ENCODE measurements around the gene PLD3. TPM values are rescaled to one million over a fixed set of nuclear protein-coding genes. Genes with fewer than 3 reads are reported as not detected.

PLD3 gene
- polyA plus RNA-seq, 3 donors from 2014 or later, result 60.8 to 94.9 (median 63.7) TPM

DNA sequence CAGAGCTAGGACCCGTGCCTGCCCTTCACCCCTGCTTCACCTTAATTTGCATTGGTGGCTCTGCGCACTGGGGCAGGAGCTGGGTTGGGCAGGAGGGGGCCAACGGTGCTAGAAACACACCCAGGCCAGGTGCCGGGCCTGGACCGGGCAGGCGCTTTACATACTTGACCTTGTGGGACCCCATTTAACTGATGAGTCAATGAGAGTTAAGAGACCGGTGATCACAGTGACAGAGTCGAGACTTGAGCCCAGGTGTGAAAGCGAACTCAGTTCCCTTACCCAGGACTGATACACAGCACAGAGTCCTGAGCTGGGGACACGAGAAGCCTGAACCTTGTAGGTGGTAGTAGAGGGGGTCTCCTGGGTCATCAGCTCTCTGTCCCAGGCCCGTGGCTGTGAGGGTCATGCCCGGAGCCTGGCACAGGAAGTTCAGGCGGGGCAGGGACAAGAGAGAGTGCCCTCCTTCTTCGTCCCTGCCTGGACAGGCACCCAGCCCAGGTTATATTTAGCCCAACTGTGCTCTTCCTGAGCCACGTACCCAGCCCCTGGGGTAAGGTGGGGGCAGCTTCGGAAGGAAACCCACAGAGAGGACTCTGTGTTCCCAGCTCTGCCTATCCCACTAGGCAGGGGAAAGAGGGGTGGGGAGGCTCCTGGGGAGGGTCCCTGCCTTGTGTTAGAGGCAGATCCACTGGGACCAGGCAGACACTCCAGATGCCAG is 62.8 kb downstream of the PLD3 start:
- H3K4me3 Mint-ChIP-seq, result peak overlapping the region in 2 of 5 donors; percentile 77 to 90
- peak overlapping the region in 3 of 6 donors; percentile 64 to 89 (median 85) for H3K27ac Mint-ChIP-seq
- peaks cover 30 to 46% of the 10 kb centered on the region in 2 donors for H3K4me1 Mint-ChIP-seq

DNA sequence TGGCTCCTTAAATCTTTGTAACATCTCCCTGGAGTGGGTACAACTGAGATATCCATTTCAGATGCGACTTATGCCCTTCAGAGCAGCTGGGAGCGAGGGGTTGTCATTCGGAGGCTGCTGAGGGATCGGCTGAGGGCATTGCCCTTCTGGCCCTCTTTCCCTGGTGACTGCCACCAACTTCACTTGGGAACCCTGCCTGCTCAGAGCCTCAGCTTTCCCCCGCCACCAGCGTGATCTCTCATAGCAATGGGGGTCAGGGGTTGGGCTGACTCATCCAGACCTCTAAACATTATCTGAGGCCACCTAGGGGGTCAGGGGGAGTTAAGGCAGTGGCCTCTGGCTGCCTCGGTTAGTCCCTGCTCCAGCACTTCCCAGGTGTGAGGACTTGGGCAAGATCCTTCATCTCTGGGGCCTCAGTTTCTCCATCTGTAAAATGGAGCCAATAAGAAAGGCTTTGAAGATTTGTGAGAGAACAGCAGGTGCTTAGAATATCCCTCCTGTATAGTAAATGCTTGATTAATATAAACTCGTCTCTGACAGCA is 63.5 kb downstream of the PLD3 start:
- Mint-ChIP-seq H3K4me3 (peak overlapping the region in 2 of 5 donors; percentile 51 to 90), H3K36me3 (no peaks in the 10 kb centered on the region), H3K27ac (peak overlapping the region in 2 of 6 donors; percentile 72 to 85), H3K9me3 (no peaks in the 10 kb centered on the region), H3K27me3 (ENCODE audit: low read depth in 3 of 3) (peaks cover 0 to 4% (median 2%) of the 10 kb centered on the region in 3 donors), H3K4me1 (peaks cover 34 to 50% of the 10 kb centered on the region in 2 donors)
- DNase-seq, result no peak

More for the DNA sequence above, 62.8 kb downstream of the PLD3 start:
- DNase-seq, result no peak
- no peaks in the 10 kb centered on the region for H3K36me3 Mint-ChIP-seq
- peaks cover 0 to 3% (median 2%) of the 10 kb centered on the region in 3 donors for H3K27me3 Mint-ChIP-seq (ENCODE audit: low read depth in 3 of 3)
- H3K9me3 Mint-ChIP-seq, result no peaks in the 10 kb centered on the region

DNA sequence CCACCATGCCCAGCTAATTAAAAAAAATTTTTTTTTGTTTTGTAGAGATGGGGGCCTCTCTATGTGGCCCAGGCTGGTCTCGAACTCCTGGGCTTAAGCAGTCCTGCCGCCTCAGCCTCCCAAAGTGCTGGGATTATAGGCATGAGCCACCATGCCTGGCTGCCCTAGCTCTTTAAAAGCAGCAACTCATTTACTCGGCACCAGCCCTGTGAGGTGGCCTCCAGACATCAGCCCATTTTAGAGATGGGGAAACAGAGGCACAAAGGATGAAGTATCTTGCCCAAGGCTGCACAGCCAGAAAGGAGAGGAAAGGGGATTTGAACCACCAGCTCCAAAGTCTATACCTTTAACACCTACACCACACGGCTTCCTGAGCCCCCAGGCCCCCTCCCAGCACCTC is 64.4 kb downstream of the PLD3 start:
- Mint-ChIP-seq H3K27me3 (ENCODE audit: low read depth in 3 of 3) (peaks cover 0 to 6% (median 2%) of the 10 kb centered on the region in 3 donors), H3K4me1 (peaks cover 38 to 53% of the 10 kb centered on the region in 2 donors), H3K4me3 (peak overlapping the region in 3 of 5 donors; percentile 14 to 90 (median 87)), H3K36me3 (no peaks in the 10 kb centered on the region), H3K9me3 (no peaks in the 10 kb centered on the region), H3K27ac (peak overlapping the region in 2 of 6 donors; percentile 84 to 94)
- no peak for DNase-seq

DNA sequence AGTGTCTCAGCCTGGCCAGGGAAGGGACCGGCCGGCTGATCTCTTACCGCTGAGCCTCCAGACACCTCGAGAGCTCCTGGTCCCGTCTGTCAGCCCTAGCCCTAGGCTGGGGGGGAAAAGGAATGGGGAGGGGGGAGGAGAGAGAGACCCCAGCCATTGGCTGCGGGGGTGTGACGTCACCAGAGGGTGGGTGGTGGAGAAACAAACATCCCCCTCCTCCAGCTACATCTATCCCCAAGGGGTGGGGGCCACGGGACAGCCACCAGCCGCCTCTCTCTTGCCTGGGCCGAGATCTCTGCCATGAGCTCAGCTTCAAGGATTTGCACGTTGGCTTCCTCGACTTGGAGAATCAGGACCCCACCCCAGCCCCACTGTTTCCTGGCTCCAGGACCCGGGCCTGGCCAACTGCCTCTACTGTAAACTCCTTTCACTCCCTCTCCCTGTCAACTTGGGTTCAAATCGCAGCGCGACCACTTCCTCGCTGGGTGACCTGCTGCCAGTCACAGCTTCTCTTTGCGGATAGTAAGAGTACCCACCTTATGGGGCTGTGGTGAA is 64.9 kb downstream of the PLD3 start, which contains the start of gene PRX:
Gene PRX (minus strand): TSS at position 88 of the 555 bp plus-strand sequence. CDS start 5,446 bp downstream, outside the sequence.
- H3K4me3 Mint-ChIP-seq, result peak within 1 kb of the TSS; percentile 27 to 90 (median 82)
- peaks cover 41 to 53% of the 10 kb centered on the region in 2 donors for H3K4me1 Mint-ChIP-seq
- peaks cover 2 to 6% (median 2%) of the 10 kb centered on the region in 3 donors for H3K27me3 Mint-ChIP-seq (ENCODE audit: low read depth in 3 of 3)
- peak in 2 of 3 donors; percentile 30 to 43 for DNase-seq
- peak within 1 kb of the TSS; percentile 53 to 94 (median 82) for H3K27ac Mint-ChIP-seq
- H3K9me3 Mint-ChIP-seq, result no peaks in the 10 kb centered on the region
- no peaks in the 10 kb centered on the region for H3K36me3 Mint-ChIP-seq

DNA sequence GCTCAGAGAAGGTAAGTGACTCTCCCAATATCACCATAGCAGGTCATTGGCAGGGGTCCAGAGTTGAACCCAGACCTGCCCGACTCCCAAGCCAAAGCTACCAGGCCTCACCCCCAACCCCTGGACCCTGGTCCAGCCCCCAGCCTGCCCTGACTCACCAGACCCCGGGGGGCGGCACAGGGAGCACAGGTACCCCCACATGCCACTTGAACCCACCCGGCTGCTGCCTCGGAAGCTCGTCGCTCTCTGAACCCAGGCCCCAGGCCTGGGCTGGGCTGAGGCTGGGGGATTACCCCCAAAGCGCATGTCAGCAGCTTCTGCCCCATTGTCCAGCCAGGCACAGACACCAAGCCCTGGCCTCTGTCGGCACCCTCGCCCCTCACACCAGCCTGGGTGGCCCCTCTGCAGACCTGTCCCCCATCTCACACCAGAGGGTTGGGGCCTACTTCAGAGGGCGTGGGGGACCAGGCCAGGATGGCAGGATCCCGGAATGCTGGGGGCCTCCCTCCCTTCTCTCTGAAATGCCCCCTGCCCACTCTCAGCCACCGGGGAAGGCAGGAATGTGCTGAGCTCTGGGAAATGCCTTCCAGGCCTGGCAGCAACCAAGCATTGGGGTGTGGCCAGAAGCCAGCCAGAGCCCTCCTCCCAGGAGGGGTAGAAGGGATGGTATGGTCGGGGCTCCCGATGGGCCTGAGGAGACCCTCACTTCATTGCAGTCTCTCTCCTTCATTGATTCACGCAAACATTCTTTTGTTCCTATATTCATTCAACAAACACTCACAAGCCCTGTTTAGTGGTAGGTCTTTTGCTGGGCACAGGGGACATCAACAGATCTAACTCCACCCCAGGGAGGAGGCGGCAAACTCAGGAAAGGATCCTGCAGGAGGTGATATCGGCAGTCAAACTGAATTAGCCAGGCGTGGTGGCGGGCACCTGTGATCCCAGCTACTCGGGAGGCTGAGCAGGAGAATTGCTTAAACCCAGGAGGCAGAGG is 66.3 kb downstream of the PLD3 start:
- DNase-seq, result no peak
- peak overlapping the region in 4 of 5 donors; percentile 27 to 90 (median 66) for H3K4me3 Mint-ChIP-seq
- peak overlapping the region in 2 of 6 donors; percentile 84 to 94 for H3K27ac Mint-ChIP-seq
- H3K4me1 Mint-ChIP-seq, result peaks cover 54 to 60% of the 10 kb centered on the region in 2 donors
- no peaks in the 10 kb centered on the region for H3K9me3 Mint-ChIP-seq
- H3K27me3 Mint-ChIP-seq (ENCODE audit: low read depth in 3 of 3), result peaks cover 2 to 6% (median 2%) of the 10 kb centered on the region in 3 donors
- H3K36me3 Mint-ChIP-seq, result no peaks in the 10 kb centered on the region

DNA sequence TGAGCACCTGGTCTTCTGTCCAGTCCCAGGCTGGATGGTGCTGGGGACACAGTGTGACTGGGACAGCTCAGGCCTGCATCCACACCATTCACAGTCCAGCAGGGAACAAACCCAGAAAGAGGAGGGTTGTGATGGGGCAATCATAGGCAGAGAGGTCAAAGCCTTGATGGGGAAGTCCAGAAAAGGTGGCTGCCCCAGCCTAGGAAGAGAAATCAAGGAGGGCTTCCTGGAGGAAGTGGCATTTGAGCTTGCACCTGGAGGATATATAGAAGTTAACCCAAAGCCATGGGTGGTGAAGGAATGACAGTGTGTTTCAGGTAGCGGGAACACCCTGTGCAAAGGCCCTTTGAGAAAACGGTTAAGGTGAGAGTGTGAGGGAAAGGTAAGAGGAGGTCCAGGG is 67.3 kb downstream of the PLD3 start:
- H3K27ac Mint-ChIP-seq, result peak overlapping the region in 4 of 6 donors; percentile 6 to 87 (median 72)
- H3K4me3 Mint-ChIP-seq, result peak overlapping the region in 2 of 5 donors; percentile 37 to 49
- H3K4me1 Mint-ChIP-seq, result peaks cover 60 to 63% of the 10 kb centered on the region in 2 donors
- H3K9me3 Mint-ChIP-seq, result no peaks in the 10 kb centered on the region
- peaks cover 2 to 9% (median 2%) of the 10 kb centered on the region in 3 donors for H3K27me3 Mint-ChIP-seq (ENCODE audit: low read depth in 3 of 3)
- no peaks in the 10 kb centered on the region for H3K36me3 Mint-ChIP-seq
- DNase-seq, result no peak

DNA sequence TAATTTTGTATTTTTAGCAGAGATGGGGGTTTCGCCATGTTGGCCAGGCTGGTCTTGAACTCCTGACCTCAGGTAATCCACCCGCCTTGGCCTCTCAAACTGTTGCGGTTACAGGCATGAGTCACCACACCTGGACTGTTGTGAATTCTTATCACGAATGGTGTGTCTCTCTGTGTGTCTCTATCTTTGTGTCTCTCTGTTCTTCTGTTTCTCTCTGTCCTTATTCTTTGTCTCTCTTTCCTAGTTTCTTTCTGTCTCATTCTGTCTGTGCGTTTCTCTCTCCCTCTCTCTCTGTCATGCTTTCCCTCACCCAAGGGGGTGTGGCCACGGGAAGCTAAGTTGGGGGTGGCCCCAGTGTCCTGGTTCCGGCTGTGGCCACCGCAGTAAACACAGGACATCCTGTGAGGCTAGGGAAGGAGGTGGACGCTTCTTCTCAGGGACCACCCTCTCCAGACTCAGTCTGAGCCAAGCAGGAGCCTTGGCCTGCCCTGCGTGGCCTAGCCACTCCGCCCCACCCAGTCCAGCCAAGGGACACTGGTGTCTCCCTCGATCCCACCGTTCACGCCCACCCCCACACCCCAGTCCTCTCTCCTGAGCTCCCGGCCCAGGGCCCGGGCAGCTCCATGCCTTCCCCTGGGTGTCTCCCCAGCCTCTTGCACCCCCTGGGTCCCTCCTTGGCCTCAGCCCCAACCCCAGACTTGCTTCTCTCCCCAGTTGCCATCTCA is 68.6 kb downstream of the PLD3 start:
- H3K36me3 Mint-ChIP-seq, result no peaks in the 10 kb centered on the region
- DNase-seq, result peak in 2 of 3 donors; percentile 29 to 72
- peak overlapping the region in 5 of 6 donors; percentile 55 to 97 (median 89) for H3K27ac Mint-ChIP-seq
- H3K27me3 Mint-ChIP-seq (ENCODE audit: low read depth in 3 of 3), result peaks cover 0 to 10% (median 9%) of the 10 kb centered on the region in 3 donors
- no peaks in the 10 kb centered on the region for H3K9me3 Mint-ChIP-seq
- H3K4me3 Mint-ChIP-seq, result peak overlapping the region; percentile 56 to 85 (median 68)
- H3K4me1 Mint-ChIP-seq, result peaks cover 64 to 68% of the 10 kb centered on the region in 2 donors

DNA sequence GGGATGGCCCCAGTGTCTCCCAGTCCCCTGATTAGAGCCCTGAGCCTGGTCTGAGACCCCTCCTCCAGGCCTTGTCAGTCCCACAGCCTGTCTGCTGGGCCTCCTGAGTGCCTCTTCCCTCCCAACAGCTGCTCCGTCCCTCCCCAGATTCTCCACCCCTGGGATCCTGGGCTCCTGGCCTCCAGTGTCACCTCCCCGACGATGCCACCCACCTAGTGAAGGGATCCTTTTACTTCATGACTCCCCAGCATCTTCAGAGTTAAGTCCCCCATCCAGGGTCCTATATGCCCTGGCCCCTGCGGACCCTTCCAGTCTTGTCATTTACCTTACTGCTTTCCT is 69.1 kb downstream of the PLD3 start:
- Mint-ChIP-seq H3K4me3 (peak overlapping the region in 4 of 5 donors; percentile 56 to 85 (median 68)), H3K4me1 (peaks cover 68 to 74% of the 10 kb centered on the region in 2 donors), H3K27me3 (ENCODE audit: low read depth in 3 of 3) (peaks cover 0 to 10% (median 9%) of the 10 kb centered on the region in 3 donors), H3K9me3 (no peaks in the 10 kb centered on the region), H3K27ac (peak overlapping the region in 5 of 6 donors; percentile 85 to 97 (median 89)), H3K36me3 (peaks cover 0 to 4% (median 0%) of the 10 kb centered on the region in 3 donors)
- no peak for DNase-seq

DNA sequence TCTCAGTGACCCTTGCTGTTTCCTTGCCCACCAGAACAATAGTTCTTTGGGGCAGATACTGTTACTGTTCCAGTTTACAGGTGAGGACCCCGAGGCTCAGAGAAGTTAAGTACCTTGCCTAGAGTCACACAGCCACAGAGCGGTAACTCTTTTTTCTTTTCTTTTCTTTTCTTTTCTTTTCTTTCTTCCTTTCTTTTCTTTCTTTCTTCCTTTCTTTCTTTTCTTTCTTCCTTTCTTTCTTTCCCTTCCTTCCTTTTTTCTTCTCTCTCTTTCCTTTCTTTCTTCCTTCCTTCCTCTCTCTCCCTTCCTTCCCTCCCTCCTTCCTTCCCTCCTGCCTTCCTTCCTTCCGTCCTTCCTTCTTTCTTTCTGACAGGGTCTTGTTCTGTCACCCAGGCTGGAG is 69.5 kb downstream of the PLD3 start:
- Mint-ChIP-seq H3K27ac (peak overlapping the region; percentile 51 to 97 (median 88)), H3K9me3 (no peaks in the 10 kb centered on the region), H3K4me1 (peaks cover 66 to 72% of the 10 kb centered on the region in 2 donors), H3K27me3 (ENCODE audit: low read depth in 3 of 3) (peaks cover 0 to 10% (median 9%) of the 10 kb centered on the region in 3 donors), H3K36me3 (peaks cover 0 to 4% (median 0%) of the 10 kb centered on the region in 3 donors), H3K4me3 (peak overlapping the region in 3 of 5 donors; percentile 21 to 85 (median 71))
- no peak for DNase-seq

DNA sequence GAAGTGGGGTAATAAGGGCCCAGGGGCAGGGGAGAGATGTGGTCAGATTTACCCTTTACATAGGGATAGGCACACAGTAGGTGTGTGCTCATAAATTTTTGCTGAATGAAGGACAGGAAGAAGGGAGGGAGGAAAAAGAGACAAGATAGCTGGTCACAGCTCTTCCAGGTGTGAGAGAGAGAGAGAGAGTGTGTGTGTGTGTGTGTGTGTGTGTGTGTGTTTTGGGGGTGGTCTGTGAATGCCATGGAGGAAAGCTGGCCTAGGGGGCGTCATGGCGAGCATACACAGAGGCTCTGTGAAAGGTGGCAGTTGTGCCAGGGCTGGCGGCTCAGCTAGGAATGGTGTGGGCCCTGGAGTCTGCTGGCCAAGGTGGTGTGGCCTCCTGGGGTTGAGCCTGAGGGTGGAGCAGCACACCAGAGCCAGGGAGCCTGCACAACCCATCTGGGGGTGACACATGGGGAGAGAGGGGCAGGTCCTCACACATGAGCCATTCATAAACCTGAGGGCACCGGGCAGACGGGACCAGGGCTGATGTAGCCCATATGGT is 70.6 kb downstream of the PLD3 start:
- Mint-ChIP-seq H3K27ac (peak overlapping the region; percentile 67 to 97 (median 72)), H3K9me3 (no peaks in the 10 kb centered on the region), H3K4me1 (peaks cover 57 to 64% of the 10 kb centered on the region in 2 donors), H3K36me3 (peaks cover 0 to 4% (median 0%) of the 10 kb centered on the region in 3 donors), H3K4me3 (peak overlapping the region; percentile 2 to 85 (median 72)), H3K27me3 (ENCODE audit: low read depth in 3 of 3) (peaks cover 0 to 10% (median 10%) of the 10 kb centered on the region in 3 donors)
- no peak for DNase-seq

DNA sequence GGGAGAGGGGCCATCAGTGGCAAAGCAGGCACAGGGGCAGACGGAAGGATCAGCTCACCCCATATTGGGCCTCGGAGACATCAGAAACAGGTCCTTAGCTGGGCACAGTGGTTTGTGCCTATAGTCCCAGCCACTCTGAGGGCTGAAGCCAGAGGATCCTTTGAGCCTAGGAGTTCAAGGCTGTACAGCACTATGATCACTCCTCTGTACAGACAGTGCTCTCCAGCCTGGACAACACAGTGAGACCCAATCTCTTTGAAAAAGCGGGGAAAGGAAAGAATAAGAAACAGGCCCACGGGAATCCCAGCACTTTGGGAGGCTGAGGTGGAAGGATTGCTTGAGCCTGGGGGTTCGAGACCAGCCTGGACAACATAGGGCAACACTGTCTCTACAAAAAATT is 71.3 kb downstream of the PLD3 start:
- Mint-ChIP-seq H3K36me3 (peaks cover 0 to 4% (median 0%) of the 10 kb centered on the region in 3 donors), H3K4me3 (peak overlapping the region; percentile 72 to 83 (median 78)), H3K27ac (peak overlapping the region; percentile 49 to 97 (median 72)), H3K4me1 (peaks cover 59 to 67% of the 10 kb centered on the region in 2 donors), H3K9me3 (no peaks in the 10 kb centered on the region), H3K27me3 (ENCODE audit: low read depth in 3 of 3) (peaks cover 1 to 15% (median 14%) of the 10 kb centered on the region in 3 donors)
- no peak for DNase-seq

DNA sequence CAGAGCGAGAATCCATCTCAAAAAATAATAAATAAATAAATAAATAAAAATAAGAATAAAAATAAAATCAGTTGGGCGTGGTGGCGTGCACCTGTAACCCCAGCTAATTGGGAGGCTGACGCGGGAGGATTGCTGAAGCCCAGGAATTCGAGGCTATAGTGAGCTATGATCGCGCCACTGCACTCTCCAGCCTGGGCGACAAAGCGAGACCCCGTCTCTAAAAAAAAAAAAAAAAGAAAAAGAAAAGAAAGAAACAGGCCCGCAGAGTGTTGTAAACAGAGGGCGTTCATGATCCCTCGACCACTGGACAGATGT is 71.9 kb downstream of the PLD3 start:
- no peaks in the 10 kb centered on the region for H3K9me3 Mint-ChIP-seq
- peaks cover 58 to 69% of the 10 kb centered on the region in 2 donors for H3K4me1 Mint-ChIP-seq
- H3K4me3 Mint-ChIP-seq, result peak overlapping the region; percentile 82 to 89 (median 86)
- peaks cover 4 to 19% (median 16%) of the 10 kb centered on the region in 3 donors for H3K27me3 Mint-ChIP-seq (ENCODE audit: low read depth in 3 of 3)
- peaks cover 0 to 4% (median 0%) of the 10 kb centered on the region in 3 donors for H3K36me3 Mint-ChIP-seq
- DNase-seq, result no peak
- H3K27ac Mint-ChIP-seq, result peak overlapping the region; percentile 87 to 97 (median 92)

All from immature natural killer cell (primary cell).